ENCODE measurements around the gene MRPS26.

DNA sequence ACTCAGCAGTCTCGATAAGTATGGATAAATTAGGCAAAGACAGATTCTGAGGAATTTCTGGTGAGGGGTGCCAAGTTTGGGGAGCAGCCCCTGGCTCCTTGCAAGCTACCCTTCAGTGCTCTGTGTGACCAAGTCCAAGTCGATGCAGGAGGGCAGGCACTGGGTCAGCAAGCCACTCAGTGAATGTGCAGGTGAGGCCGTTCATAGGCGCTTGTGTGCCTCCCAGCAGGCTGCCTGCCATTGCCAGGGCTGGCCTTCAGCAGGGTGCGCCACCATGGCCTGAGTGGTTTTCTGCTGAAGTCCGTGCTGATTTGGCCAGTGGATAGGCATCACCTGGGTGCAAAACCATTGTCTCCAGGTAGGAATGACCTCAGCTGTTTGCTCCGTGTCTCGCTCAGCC lies 5.8 kb upstream of the MRPS26 start:
- no peak for TF ChIP-seq ZNF70 (CRISPR knock-in tag; IDR thresholded peaks at IDR 0.05)
- TF ChIP-seq, protein P1, sequence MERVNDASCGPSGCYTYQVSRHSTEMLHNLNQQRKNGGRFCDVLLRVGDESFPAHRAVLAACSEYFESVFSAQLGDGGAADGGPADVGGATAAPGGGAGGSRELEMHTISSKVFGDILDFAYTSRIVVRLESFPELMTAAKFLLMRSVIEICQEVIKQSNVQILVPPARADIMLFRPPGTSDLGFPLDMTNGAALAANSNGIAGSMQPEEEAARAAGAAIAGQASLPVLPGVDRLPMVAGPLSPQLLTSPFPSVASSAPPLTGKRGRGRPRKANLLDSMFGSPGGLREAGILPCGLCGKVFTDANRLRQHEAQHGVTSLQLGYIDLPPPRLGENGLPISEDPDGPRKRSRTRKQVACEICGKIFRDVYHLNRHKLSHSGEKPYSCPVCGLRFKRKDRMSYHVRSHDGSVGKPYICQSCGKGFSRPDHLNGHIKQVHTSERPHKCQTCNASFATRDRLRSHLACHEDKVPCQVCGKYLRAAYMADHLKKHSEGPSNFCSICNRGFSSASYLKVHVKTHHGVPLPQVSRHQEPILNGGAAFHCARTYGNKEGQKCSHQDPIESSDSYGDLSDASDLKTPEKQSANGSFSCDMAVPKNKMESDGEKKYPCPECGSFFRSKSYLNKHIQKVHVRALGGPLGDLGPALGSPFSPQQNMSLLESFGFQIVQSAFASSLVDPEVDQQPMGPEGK (CRISPR knock-in tag; IDR thresholded peaks at IDR 0.05; ENCODE audit: borderline replicate concordance): no peak
